IPS-18c (cell line): ENCODE data around the gene TBC1D8.

Experiments
- H3K4me3 ChIP-seq: 2 replicates; pipeline ENCODE4 v1.7.0; 2013; ENCODE audit warnings: low read depth, mild to moderate bottlenecking, low read length, moderate library complexity; ENCODE audit not compliant: insufficient read depth
- H3K9me3 ChIP-seq: one replicate; pipeline ENCODE4 v1.6.1; 2013; ENCODE audit warnings: mild to moderate bottlenecking, low read length, moderate library complexity; ENCODE audit not compliant: control insufficient read depth, insufficient read depth

Gene TBC1D8

GRCh38 chr2:101123795-101124471 lies 27.2 kb downstream of the TBC1D8 start:
- H3K9me3 ChIP-seq: no peaks in the 10 kb centered on the region
- no peak overlapping the region for H3K4me3 ChIP-seq

GRCh38 chr2:101121174-101121573 lies 30.0 kb downstream of the TBC1D8 start:
- Histone ChIP-seq H3K9me3 (no peaks in the 10 kb centered on the region), H3K4me3 (no peak overlapping the region)

GRCh38 chr2:101120124-101120996 lies 30.8 kb downstream of the TBC1D8 start:
- Histone ChIP-seq H3K9me3 (no peaks in the 10 kb centered on the region), H3K4me3 (no peak overlapping the region)

DNA sequence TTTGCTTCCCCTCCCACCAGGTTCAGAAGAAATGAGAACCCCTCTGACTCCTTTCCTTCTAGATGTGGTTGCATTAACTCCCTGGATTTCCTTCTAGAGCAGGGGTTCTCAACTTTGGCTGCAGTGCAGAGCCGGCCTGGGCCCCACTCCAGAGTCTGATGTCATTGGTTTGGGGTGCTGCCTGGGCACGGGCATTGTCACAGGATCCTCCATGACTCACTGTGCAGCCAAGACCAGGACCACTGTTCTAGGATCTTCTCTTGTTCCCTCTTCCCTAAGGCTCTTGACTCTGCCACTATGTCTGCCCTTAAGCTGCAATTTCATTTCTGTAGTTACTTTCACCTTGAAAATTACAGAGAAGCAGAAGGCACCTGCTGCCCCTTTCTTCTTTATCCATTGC lies 31.8 kb downstream of the TBC1D8 start:
- Histone ChIP-seq H3K9me3 (no peaks in the 10 kb centered on the region), H3K4me3 (no peak overlapping the region)

- Histone ChIP-seq H3K9me3 (no peaks in the 10 kb centered on the region), H3K4me3 (no peak overlapping the region)
Measured at GRCh38 chr2:101116841-101117552, 34.2 kb downstream of the TBC1D8 start.

DNA sequence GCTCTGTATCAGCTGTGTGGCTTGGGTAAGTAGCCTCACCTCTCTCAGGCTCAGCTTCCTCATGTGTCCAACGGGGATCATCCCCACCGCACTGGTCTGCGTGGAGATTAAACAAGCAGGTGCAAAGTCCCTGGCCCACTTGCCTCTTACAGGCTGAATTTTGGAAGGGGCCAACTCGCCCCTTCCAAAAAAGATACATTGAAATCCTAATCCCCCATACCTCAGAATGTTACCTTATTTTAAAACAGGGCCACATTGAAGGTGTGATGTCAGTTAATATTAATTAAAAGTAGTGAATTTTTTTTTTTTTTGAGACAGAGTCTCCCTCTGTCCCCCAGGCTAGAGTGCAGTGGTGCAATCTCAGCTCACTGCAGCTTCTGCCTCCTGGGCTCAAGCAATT lies 34.8 kb downstream of the TBC1D8 start:
- H3K9me3 ChIP-seq: no peaks in the 10 kb centered on the region
- H3K4me3 ChIP-seq: no peak overlapping the region

DNA sequence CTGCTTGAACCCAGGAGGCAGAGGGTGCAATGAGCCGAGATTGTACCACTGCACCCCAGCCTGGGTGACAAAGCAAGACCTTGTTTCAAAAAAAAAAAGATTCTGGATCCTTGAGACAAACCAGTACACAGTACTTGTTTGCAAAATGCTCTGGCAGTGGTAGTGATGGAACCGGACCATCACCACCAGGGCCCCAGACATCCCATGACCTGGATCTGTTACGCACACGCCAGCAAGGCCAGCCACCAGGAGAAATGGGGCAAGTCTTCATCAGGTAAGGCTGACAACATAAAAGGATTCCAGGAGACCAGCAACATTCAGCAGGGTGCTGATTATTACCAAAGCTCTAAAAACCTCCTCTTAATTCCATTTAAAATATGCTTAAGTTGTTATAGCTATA lies 35.5 kb downstream of the TBC1D8 start:
- Histone ChIP-seq H3K4me3 (no peak overlapping the region), H3K9me3 (no peaks in the 10 kb centered on the region)

GRCh38 chr2:101114815-101115214 lies 36.4 kb downstream of the TBC1D8 start:
- Histone ChIP-seq H3K9me3 (no peaks in the 10 kb centered on the region), H3K4me3 (no peak overlapping the region)

GRCh38 chr2:101114268-101114783 lies 36.9 kb downstream of the TBC1D8 start:
- Histone ChIP-seq H3K4me3 (no peak overlapping the region), H3K9me3 (no peaks in the 10 kb centered on the region)

GRCh38 chr2:101113441-101114267 lies 37.5 kb downstream of the TBC1D8 start:
- Histone ChIP-seq H3K4me3 (no peak overlapping the region), H3K9me3 (no peaks in the 10 kb centered on the region)

DNA sequence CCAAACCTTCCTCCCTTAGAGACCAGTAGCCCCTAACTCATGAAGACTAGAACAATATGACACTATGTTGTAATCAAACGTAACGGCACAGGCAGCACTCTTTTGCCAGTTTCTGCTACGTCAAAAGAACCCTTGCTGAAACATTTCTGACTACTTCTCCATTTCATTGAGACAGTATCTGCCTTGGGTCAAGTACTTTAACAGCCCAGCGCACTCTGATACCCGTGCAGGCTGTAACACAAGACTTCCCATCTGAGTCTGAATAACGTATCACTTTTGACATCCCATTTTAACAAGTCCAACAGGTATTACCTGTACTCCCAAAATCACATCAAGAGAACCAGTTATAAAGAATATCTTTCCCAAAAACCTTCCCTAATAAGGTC lies 38.4 kb downstream of the TBC1D8 start:
- no peak overlapping the region for H3K4me3 ChIP-seq

GRCh38 chr2:101111917-101112771 lies 39.0 kb downstream of the TBC1D8 start:
- Histone ChIP-seq H3K9me3 (no peaks in the 10 kb centered on the region), H3K4me3 (no peak overlapping the region)

More for the DNA sequence above, 38.4 kb downstream of the TBC1D8 start:
- H3K9me3 ChIP-seq: no peaks in the 10 kb centered on the region

GRCh38 chr2:101111262-101111838 lies 39.8 kb downstream of the TBC1D8 start:
- Histone ChIP-seq H3K4me3 (no peak overlapping the region), H3K9me3 (no peaks in the 10 kb centered on the region)

GRCh38 chr2:101109451-101110118 lies 41.6 kb downstream of the TBC1D8 start:
- H3K4me3 ChIP-seq: no peak overlapping the region
- no peaks in the 10 kb centered on the region for H3K9me3 ChIP-seq

- no peak overlapping the region for H3K4me3 ChIP-seq
- no peaks in the 10 kb centered on the region for H3K9me3 ChIP-seq
Measured at GRCh38 chr2:101108357-101108756, 42.8 kb downstream of the TBC1D8 start.
